Measurements from ENCODE around the gene CUBN. TPM values are rescaled to one million over a fixed set of nuclear protein-coding genes. Genes with fewer than 3 reads are reported as not detected.
A peak's percentile ranks its signal among the peaks of the same experiment; 100 is the strongest.

CUBN gene
- total RNA-seq, 1 experiment from 2014 or later = 0.46 TPM

DNA sequence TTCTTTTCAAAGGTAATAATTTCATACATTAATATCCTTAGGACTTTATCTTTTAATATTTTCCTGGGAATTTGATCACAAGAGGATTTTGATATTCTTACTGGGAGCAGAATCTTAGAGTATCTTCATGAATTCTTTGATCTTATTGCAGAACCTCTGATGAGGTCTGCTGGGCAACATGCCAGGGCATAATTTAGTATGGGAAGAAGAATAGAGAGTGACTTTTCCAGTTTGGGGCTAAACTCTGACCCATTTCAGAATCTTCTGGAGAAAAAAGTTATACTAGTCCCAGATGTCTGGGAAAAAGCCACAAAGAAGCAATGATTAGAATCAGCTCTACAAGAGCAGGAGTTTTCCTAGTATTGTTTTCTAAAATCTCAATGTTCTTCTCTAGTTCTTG lies 284.4 kb downstream of the CUBN start (continued):
- TF ChIP-seq SMAD3 (CRISPR knock-in tag; IDR thresholded peaks at IDR 0.05; ENCODE audit: borderline replicate concordance) (no peak), NFYB (CRISPR knock-in tag; conservative IDR thresholded peaks at IDR 0.05; ENCODE audit: low read depth) (no peak), TP53 (CRISPR knock-in tag; IDR thresholded peaks at IDR 0.05) (no peak), TCF7 (CRISPR knock-in tag; IDR thresholded peaks at IDR 0.05; ENCODE audit: low read depth) (no peak), SOX15 (CRISPR knock-in tag; IDR thresholded peaks at IDR 0.05) (no peak)
- TF ChIP-seq, protein P1, sequence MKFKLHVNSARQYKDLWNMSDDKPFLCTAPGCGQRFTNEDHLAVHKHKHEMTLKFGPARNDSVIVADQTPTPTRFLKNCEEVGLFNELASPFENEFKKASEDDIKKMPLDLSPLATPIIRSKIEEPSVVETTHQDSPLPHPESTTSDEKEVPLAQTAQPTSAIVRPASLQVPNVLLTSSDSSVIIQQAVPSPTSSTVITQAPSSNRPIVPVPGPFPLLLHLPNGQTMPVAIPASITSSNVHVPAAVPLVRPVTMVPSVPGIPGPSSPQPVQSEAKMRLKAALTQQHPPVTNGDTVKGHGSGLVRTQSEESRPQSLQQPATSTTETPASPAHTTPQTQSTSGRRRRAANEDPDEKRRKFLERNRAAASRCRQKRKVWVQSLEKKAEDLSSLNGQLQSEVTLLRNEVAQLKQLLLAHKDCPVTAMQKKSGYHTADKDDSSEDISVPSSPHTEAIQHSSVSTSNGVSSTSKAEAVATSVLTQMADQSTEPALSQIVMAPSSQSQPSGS (CRISPR knock-in tag; IDR thresholded peaks at IDR 0.05; ENCODE audit: borderline replicate concordance, low read depth) = no peak
- TF ChIP-seq, protein P2, sequence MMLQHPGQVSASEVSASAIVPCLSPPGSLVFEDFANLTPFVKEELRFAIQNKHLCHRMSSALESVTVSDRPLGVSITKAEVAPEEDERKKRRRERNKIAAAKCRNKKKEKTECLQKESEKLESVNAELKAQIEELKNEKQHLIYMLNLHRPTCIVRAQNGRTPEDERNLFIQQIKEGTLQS (CRISPR knock-in tag; conservative IDR thresholded peaks at IDR 0.05) = no peak

DNA sequence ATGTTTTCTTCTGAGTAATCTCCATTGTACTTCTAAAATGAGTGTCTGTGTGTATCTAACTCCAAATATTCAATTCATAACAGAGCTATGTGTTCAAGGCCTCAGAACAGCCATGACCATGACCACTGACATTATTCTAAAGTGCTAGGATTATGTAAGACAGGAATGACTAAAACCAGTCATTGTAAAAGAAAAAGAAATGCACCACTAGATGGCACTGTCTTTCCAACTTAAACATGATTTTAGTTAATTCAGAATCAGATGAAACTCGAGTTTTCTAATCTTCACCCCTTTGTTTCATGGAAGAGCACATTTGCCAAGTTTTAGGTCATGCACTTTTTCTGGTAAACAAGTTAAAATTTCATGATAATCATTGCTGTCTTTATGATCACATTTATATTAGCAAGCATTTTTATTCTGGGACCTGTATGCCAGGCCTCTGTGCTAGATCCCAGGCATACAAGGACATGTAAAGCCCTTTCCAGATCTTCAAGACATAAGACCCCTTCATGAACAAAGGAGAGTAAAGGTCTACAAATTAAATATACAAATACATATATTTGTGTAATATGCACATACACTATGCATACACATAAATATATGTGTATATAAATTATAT lies 286.2 kb downstream of the CUBN start:
- Mint-ChIP-seq H3K4me1 (no peaks in the 10 kb centered on the region), H3K9me3 (no peaks in the 10 kb centered on the region), H3K4me3 (no peak overlapping the region), H3K27me3 (ENCODE audit: low read depth) (no peaks in the 10 kb centered on the region; the same call in 1 of the 2 replicates), H3K27ac (no peak overlapping the region), H3K36me3 (no peaks in the 10 kb centered on the region)
- ChIA-PET POLR2A (no interaction called here), CTCF (interaction anchor here (0.6 to 0.7 kb wide), 2 partner anchors 13 to 1281 kb away, joined by 3 to 6 read pairs; no protein-coding TSS in a partner anchor)
- DNase-seq (ENCODE audit: low spot score) = no peak
- ATAC-seq = peak; percentile 47
- TF ChIP-seq, protein P3, sequence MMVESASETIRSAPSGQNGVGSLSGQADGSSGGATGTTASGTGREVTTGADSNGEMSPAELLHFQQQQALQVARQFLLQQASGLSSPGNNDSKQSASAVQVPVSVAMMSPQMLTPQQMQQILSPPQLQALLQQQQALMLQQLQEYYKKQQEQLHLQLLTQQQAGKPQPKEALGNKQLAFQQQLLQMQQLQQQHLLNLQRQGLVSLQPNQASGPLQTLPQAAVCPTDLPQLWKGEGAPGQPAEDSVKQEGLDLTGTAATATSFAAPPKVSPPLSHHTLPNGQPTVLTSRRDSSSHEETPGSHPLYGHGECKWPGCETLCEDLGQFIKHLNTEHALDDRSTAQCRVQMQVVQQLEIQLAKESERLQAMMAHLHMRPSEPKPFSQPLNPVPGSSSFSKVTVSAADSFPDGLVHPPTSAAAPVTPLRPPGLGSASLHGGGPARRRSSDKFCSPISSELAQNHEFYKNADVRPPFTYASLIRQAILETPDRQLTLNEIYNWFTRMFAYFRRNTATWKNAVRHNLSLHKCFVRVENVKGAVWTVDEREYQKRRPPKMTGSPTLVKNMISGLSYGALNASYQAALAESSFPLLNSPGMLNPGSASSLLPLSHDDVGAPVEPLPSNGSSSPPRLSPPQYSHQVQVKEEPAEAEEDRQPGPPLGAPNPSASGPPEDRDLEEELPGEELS (CRISPR knock-in tag; IDR thresholded peaks at IDR 0.05) = no peak
- TF ChIP-seq, protein P4, sequence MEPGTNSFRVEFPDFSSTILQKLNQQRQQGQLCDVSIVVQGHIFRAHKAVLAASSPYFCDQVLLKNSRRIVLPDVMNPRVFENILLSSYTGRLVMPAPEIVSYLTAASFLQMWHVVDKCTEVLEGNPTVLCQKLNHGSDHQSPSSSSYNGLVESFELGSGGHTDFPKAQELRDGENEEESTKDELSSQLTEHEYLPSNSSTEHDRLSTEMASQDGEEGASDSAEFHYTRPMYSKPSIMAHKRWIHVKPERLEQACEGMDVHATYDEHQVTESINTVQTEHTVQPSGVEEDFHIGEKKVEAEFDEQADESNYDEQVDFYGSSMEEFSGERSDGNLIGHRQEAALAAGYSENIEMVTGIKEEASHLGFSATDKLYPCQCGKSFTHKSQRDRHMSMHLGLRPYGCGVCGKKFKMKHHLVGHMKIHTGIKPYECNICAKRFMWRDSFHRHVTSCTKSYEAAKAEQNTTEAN (CRISPR knock-in tag; IDR thresholded peaks at IDR 0.05) = no peak
- no peak for TF ChIP-seq CREM (CRISPR knock-in tag; IDR thresholded peaks at IDR 0.05)
- TF ChIP-seq TEAD4 (CRISPR knock-in tag; IDR thresholded peaks at IDR 0.05) = no peak
- TF ChIP-seq PRRX2 (CRISPR knock-in tag; IDR thresholded peaks at IDR 0.05) = no peak
- TF ChIP-seq NFE2L1 (CRISPR knock-in tag; IDR thresholded peaks at IDR 0.05) = no peak
- TF ChIP-seq, protein P5, sequence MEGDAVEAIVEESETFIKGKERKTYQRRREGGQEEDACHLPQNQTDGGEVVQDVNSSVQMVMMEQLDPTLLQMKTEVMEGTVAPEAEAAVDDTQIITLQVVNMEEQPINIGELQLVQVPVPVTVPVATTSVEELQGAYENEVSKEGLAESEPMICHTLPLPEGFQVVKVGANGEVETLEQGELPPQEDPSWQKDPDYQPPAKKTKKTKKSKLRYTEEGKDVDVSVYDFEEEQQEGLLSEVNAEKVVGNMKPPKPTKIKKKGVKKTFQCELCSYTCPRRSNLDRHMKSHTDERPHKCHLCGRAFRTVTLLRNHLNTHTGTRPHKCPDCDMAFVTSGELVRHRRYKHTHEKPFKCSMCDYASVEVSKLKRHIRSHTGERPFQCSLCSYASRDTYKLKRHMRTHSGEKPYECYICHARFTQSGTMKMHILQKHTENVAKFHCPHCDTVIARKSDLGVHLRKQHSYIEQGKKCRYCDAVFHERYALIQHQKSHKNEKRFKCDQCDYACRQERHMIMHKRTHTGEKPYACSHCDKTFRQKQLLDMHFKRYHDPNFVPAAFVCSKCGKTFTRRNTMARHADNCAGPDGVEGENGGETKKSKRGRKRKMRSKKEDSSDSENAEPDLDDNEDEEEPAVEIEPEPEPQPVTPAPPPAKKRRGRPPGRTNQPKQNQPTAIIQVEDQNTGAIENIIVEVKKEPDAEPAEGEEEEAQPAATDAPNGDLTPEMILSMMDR (IDR thresholded peaks at IDR 0.05) = peak; percentile 48; the same call in 1 of the 2 replicates

DNA sequence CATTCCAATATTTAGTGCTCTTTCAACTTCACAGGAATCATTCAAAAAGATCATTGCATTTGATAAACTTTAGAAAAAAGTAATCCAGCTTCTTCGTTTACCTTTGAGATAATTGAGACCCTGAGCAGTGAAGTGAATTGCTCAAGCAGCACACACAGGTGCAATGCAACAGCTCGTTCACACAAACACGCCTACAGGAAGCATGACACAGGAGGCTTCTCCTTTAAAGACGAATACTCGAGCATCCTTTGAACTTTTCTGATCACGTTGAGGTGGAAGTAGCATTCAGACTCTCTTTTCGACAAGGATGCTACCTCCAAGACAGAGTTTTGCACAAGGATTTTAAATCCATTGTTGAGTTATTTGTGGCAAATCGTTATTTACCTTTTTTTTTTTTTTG lies 294.4 kb downstream of the CUBN start:
- CTCF ChIA-PET = interaction anchor here (0.7 kb wide), 1 partner anchor 957 kb away, joined by 3 read pairs; no protein-coding TSS in a partner anchor

More for the DNA sequence above, 294.4 kb downstream of the CUBN start:
- Mint-ChIP-seq H3K4me3 (no peak overlapping the region), H3K27ac (no peak overlapping the region), H3K36me3 (no peaks in the 10 kb centered on the region), H3K4me1 (peaks cover 15% of the 10 kb centered on the region), H3K9me3 (no peaks in the 10 kb centered on the region), H3K27me3 (ENCODE audit: low read depth) (no peaks in the 10 kb centered on the region)
- ATAC-seq (no peak), DNase-seq (ENCODE audit: low spot score) (no peak)
- TF ChIP-seq, protein P2 (CRISPR knock-in tag; conservative IDR thresholded peaks at IDR 0.05) = no peak
- no peak for TF ChIP-seq FOXK1 (CRISPR knock-in tag; IDR thresholded peaks at IDR 0.05)
- no peak for TF ChIP-seq NR2C2 (CRISPR knock-in tag; IDR thresholded peaks at IDR 0.05)
- TF ChIP-seq, protein P6, sequence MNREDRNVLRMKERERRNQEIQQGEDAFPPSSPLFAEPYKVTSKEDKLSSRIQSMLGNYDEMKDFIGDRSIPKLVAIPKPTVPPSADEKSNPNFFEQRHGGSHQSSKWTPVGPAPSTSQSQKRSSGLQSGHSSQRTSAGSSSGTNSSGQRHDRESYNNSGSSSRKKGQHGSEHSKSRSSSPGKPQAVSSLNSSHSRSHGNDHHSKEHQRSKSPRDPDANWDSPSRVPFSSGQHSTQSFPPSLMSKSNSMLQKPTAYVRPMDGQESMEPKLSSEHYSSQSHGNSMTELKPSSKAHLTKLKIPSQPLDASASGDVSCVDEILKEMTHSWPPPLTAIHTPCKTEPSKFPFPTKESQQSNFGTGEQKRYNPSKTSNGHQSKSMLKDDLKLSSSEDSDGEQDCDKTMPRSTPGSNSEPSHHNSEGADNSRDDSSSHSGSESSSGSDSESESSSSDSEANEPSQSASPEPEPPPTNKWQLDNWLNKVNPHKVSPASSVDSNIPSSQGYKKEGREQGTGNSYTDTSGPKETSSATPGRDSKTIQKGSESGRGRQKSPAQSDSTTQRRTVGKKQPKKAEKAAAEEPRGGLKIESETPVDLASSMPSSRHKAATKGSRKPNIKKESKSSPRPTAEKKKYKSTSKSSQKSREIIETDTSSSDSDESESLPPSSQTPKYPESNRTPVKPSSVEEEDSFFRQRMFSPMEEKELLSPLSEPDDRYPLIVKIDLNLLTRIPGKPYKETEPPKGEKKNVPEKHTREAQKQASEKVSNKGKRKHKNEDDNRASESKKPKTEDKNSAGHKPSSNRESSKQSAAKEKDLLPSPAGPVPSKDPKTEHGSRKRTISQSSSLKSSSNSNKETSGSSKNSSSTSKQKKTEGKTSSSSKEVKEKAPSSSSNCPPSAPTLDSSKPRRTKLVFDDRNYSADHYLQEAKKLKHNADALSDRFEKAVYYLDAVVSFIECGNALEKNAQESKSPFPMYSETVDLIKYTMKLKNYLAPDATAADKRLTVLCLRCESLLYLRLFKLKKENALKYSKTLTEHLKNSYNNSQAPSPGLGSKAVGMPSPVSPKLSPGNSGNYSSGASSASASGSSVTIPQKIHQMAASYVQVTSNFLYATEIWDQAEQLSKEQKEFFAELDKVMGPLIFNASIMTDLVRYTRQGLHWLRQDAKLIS (CRISPR knock-in tag; IDR thresholded peaks at IDR 0.05; ENCODE audit: borderline replicate concordance) = no peak
- no peak for TF ChIP-seq ZBTB21 (CRISPR knock-in tag; IDR thresholded peaks at IDR 0.05; ENCODE audit: borderline replicate concordance)
- no peak for TF ChIP-seq JAZF1 (CRISPR knock-in tag; IDR thresholded peaks at IDR 0.05)
- no peak for TF ChIP-seq RORB (CRISPR knock-in tag; IDR thresholded peaks at IDR 0.05)
- TF ChIP-seq, protein P7, sequence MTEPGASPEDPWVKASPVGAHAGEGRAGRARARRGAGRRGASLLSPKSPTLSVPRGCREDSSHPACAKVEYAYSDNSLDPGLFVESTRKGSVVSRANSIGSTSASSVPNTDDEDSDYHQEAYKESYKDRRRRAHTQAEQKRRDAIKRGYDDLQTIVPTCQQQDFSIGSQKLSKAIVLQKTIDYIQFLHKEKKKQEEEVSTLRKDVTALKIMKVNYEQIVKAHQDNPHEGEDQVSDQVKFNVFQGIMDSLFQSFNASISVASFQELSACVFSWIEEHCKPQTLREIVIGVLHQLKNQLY (CRISPR knock-in tag; IDR thresholded peaks at IDR 0.05) = no peak
- TF ChIP-seq PRRX2 (CRISPR knock-in tag; IDR thresholded peaks at IDR 0.05) = no peak
- TF ChIP-seq NFATC4 (CRISPR knock-in tag; IDR thresholded peaks at IDR 0.05) = no peak
- POLR2A ChIA-PET = no interaction called here

All from WTC11 (cell line).